Cardiac muscle cell (in vitro differentiated cells and primary cell): ENCODE results near the gene FMR1. TPM values are rescaled to one million over a fixed set of nuclear protein-coding genes. Genes with fewer than 3 reads are reported as not detected.

Experiments
- DNase-seq, 2 donors: peaks; one replicate each; pipeline versions ENCODE4 v3.0.0 to v3.0.0-alpha.2; 2010 to 2017; ENCODE audit warnings: low read depth in 1 of 2, low spot score in 1 of 2
- H3K27ac ChIP-seq: fragments of 200-600 bp; sonication (generic); 2 replicates; pipeline ENCODE4 v1.5.1; 2016
- H3K27me3 ChIP-seq: fragments of 200-600 bp; sonication (generic); 2 replicates; pipeline ENCODE4 v1.6.0; 2016; ENCODE audit warnings: control low read depth
- H3K36me3 ChIP-seq: fragments of 200-600 bp; sonication (generic); 2 replicates; pipeline ENCODE4 v1.5.1; 2016; ENCODE audit warnings: control low read depth
- H3K4me1 ChIP-seq: fragments of 200-600 bp; sonication (generic); 2 replicates; pipeline ENCODE4 v1.8.1; 2017; ENCODE audit warnings: low read depth, mild to moderate bottlenecking, mixed run types
- H3K4me3 ChIP-seq: fragments of 200-600 bp; sonication (generic); 2 replicates; pipeline ENCODE4 v1.5.1; 2016; ENCODE audit warnings: mild to moderate bottlenecking
- H3K9me3 ChIP-seq: fragments of 200-600 bp; sonication (generic); 2 replicates; pipeline ENCODE4 v1.5.1; 2017; ENCODE audit warnings: low read depth, mild to moderate bottlenecking, control low read depth
- CTCF ChIP-seq: IDR thresholded peaks from 2 replicates; pipeline ENCODE4 v1.5.1; 2012; ENCODE audit warnings: low read depth, mild to moderate bottlenecking, low read length
- polyA plus RNA-seq: library from polyadenylated mRNA; unstranded; fragments of >200 nt; fragmentation: Nextera tagmentation; extraction: Ambion mirVana; gene quantifications from 2 replicates; pipeline ENCODE4 v1.2.1, GENCODE V29; 2016
- total RNA-seq: library from RNA; depleted of rRNA; stranded (reverse); fragments of >200 nt; gene quantifications from 2 replicates; pipeline ENCODE4 v1.2.3, GENCODE V29; 2016

The FMR1 gene
- total and polyA plus RNA-seq, 2 experiments from 2014 or later, result 31.1 to 34.5 TPM

- Histone ChIP-seq H3K36me3 (no peaks in the 10 kb centered on the region), H3K9me3 (no peaks in the 10 kb centered on the region), H3K4me1 (no peaks in the 10 kb centered on the region), H3K27me3 (no peaks in the 10 kb centered on the region), H3K4me3 (no peak overlapping the region), H3K27ac (no peak overlapping the region)
- TF ChIP-seq CTCF, result no peak
- no peak for DNase-seq
These were observed 21.0 kb upstream of the FMR1 start for GRCh38 chrX:147890756-147891155.

GRCh38 chrX:147891896-147892295, 19.8 kb upstream of the FMR1 start:
- H3K4me1 ChIP-seq, result no peaks in the 10 kb centered on the region
- no peaks in the 10 kb centered on the region for H3K27me3 ChIP-seq
- no peaks in the 10 kb centered on the region for H3K36me3 ChIP-seq
- H3K9me3 ChIP-seq, result no peaks in the 10 kb centered on the region
- TF ChIP-seq CTCF, result no peak
- no peak overlapping the region for H3K27ac ChIP-seq
- DNase-seq, result peak in 1 of 2 donors; percentile 22
- H3K4me3 ChIP-seq, result no peak overlapping the region

- Histone ChIP-seq H3K27me3 (no peaks in the 10 kb centered on the region), H3K4me1 (no peaks in the 10 kb centered on the region), H3K4me3 (no peak overlapping the region), H3K27ac (no peak overlapping the region), H3K36me3 (no peaks in the 10 kb centered on the region), H3K9me3 (no peaks in the 10 kb centered on the region)
- no peak for TF ChIP-seq CTCF
- no peak for DNase-seq
These were observed 18.0 kb upstream of the FMR1 start for GRCh38 chrX:147893741-147894140.

GRCh38 chrX:147894366-147894963, 17.3 kb upstream of the FMR1 start:
- Histone ChIP-seq H3K4me1 (no peaks in the 10 kb centered on the region), H3K9me3 (no peaks in the 10 kb centered on the region), H3K4me3 (no peak overlapping the region), H3K27me3 (no peaks in the 10 kb centered on the region), H3K27ac (no peak overlapping the region), H3K36me3 (no peaks in the 10 kb centered on the region)
- TF ChIP-seq CTCF, result no peak
- DNase-seq, result peak; percentile 9 to 28

- H3K4me3 ChIP-seq, result no peak overlapping the region
- H3K9me3 ChIP-seq, result no peaks in the 10 kb centered on the region
- no peak for DNase-seq
- TF ChIP-seq CTCF, result no peak
- no peaks in the 10 kb centered on the region for H3K4me1 ChIP-seq
- H3K27me3 ChIP-seq, result no peaks in the 10 kb centered on the region
- no peaks in the 10 kb centered on the region for H3K36me3 ChIP-seq
- no peak overlapping the region for H3K27ac ChIP-seq
These were observed 14.6 kb upstream of the FMR1 start for GRCh38 chrX:147897117-147897516.
